K562 (cell line): ENCODE results near the gene CEP41. TPM values are rescaled to one million over a fixed set of nuclear protein-coding genes. Genes with fewer than 3 reads are reported as not detected.
A peak's percentile ranks its signal among the peaks of the same experiment; 100 is the strongest.

Source experiments
- ATAC-seq: fragments of 200-7000 bp; cut with Tn5 transposase; 3 replicates; pipeline ENCODE4 v1.9.1; 2020; ENCODE audit warnings: moderate library complexity
- BruUV-seq: library from RNA; stranded (reverse); fragments of 400-500 nt; replicated peaks from 2 replicates; lab custom pipeline; 2021; lab: Mats Ljungman, UMichigan
- CTCF ChIA-PET: fragments of 300-600 bp; formaldehyde crosslinking; extraction: SDS; loops from one replicate; lab custom pipeline; 2021; ENCODE audit warnings: low intra/inter-chr PET ratio; lab: Yijun Ruan, JAX
- POLR2A ChIA-PET: fragments of 300-600, 350-650 bp; sonication (Branson Sonifier 250); formaldehyde crosslinking; extraction: SDS; loops from one replicate; lab custom pipeline; 2021; ENCODE audit warnings: antibody characterized with exemption, inconsistent platforms; lab: Yijun Ruan, JAX
- DNase-seq, 4 experiments: peaks; one replicate each; pipeline versions ENCODE4 v3.0.0 to v3.0.0-alpha.2; 2011 to 2018; ENCODE audit warnings: low spot score in 3 of 4, mixed read lengths in 3 of 4; ENCODE audit errors: extremely low read depth in 1 of 4
- FAIRE-seq: peaks from 2 replicates; lab custom pipeline; 2011; peaks lifted over from hg19 to GRCh38; lab: Jason Lieb, UNC
- H2AFZ ChIP-seq: 2 replicates; pipeline ENCODE4 v1.6.0; 2011; ENCODE audit warnings: low read depth, low read length, control low read depth, inconsistent platforms
- H3K27ac ChIP-seq: fragments of 200-600 bp; 3 replicates; pipeline ENCODE4 v1.8.0; 2011; ENCODE audit warnings: low read depth, mild to moderate bottlenecking, control low read depth, inconsistent platforms, low read length, moderate library complexity, mixed read lengths; ENCODE audit errors: extremely low read depth
- H3K27me3 ChIP-seq, 2 experiments: fragments of 300-600 bp in 1 of 2; 2 replicates in 1 of 2; 3 replicates in 1 of 2; pipeline versions ENCODE4 v1.6.0 to v1.8.0; 2011; ENCODE audit warnings: inconsistent platforms in 2 of 2, low read length in 2 of 2, mild to moderate bottlenecking in 1 of 2, mixed read lengths in 1 of 2, moderate library complexity in 1 of 2; ENCODE audit not compliant: control insufficient read depth in 2 of 2, insufficient read depth in 2 of 2
- H3K36me3 ChIP-seq: fragments of 300-600 bp; 3 replicates; pipeline ENCODE4 v1.8.0; 2011; ENCODE audit warnings: mild to moderate bottlenecking, low read length, inconsistent platforms; ENCODE audit not compliant: control insufficient read depth, insufficient read depth
- H3K4me1 ChIP-seq, 2 experiments: fragments of 200-600 bp in 1 of 2; replicated peaks in 1 of 2; 2 replicates in 1 of 2; 3 replicates in 1 of 2; pipeline versions ENCODE4 v1.5.1 to v1.8.0; 2011; ENCODE audit warnings: inconsistent platforms in 2 of 2, low read length in 2 of 2, mild to moderate bottlenecking in 1 of 2, mixed read lengths in 1 of 2, moderate library complexity in 1 of 2; ENCODE audit not compliant: control insufficient read depth in 2 of 2, insufficient read depth in 2 of 2
- H3K4me2 ChIP-seq: 2 replicates; pipeline ENCODE4 v1.6.1; 2011; ENCODE audit warnings: low read length, control low read depth, inconsistent platforms, mixed read lengths; ENCODE audit not compliant: insufficient read depth
- H3K4me3 ChIP-seq: fragments of 200-600 bp; sonication (generic), shearing (Covaris generic); 2 replicates; pipeline ENCODE4 v1.5.1; 2016; ENCODE audit warnings: control low read depth, inconsistent platforms
- H3K79me2 ChIP-seq: fragments of 200-600 bp; 3 replicates; pipeline ENCODE4 v1.8.0; 2011; ENCODE audit warnings: low read length, inconsistent platforms; ENCODE audit not compliant: control insufficient read depth, insufficient read depth
- H3K9ac ChIP-seq, 2 experiments: 2 replicates each; pipeline versions ENCODE4 v1.6.0 to v1.6.1; 2011; ENCODE audit warnings: low read depth in 2 of 2, low read length in 2 of 2, control low read depth in 1 of 2, inconsistent platforms in 1 of 2, mild to moderate bottlenecking in 1 of 2, mixed read lengths in 1 of 2; ENCODE audit not compliant: insufficient read depth in 1 of 2
- H3K9me1 ChIP-seq: one replicate; pipeline ENCODE4 v1.6.0; 2011; ENCODE audit warnings: inconsistent platforms, mild to moderate bottlenecking, low read length, moderate library complexity; ENCODE audit not compliant: control insufficient read depth, insufficient read depth
- H3K9me3 ChIP-seq: replicated peaks from 2 replicates; pipeline ENCODE4 v1.5.1; 2011; ENCODE audit warnings: low read depth, low read length, inconsistent platforms; ENCODE audit not compliant: control insufficient read depth, insufficient read depth
- H4K20me1 ChIP-seq: replicated peaks from 2 replicates; pipeline ENCODE4 v1.6.1; 2011; ENCODE audit warnings: low read length, inconsistent platforms, mixed read lengths; ENCODE audit not compliant: control insufficient read depth, insufficient read depth
- COPS2 ChIP-seq: fragments of 450-650 bp; conservative IDR thresholded peaks from 2 replicates; pipeline ENCODE4 v1.6.1; 2016; ENCODE audit warnings: mild to moderate bottlenecking, moderate library complexity
- HNRNPL ChIP-seq: fragments of 200-400 bp; formaldehyde crosslinking; IDR thresholded peaks from 2 replicates; pipeline ENCODE4 v1.6.1; 2017; ENCODE audit warnings: low read depth, mild to moderate bottlenecking, low read length
- MYNN ChIP-seq, 2 experiments: sonication (generic); formaldehyde crosslinking in 1 of 2; IDR thresholded peaks; 2 replicates each; pipeline versions ENCODE4 v1.5.0 to v1.6.1; 2016 to 2020; ENCODE audit warnings: antibody characterized with exemption in 1 of 2, missing genetic modification reagents in 1 of 2
- NFE2 ChIP-seq: IDR thresholded peaks from 2 replicates; pipeline ENCODE4 v1.6.1; 2014; ENCODE audit warnings: antibody characterized with exemption, low read depth
- SIN3B ChIP-seq: fragments of 450-650 bp; IDR thresholded peaks from 2 replicates; pipeline ENCODE4 v1.6.1; 2017; ENCODE audit warnings: low read depth, mild to moderate bottlenecking, moderate library complexity
- SMAD4 ChIP-seq: fragments of 250-450 bp; sonication (Bioruptor Pico); conservative IDR thresholded peaks from 2 replicates; pipeline ENCODE4 v1.8.0; 2021; ENCODE audit warnings: inconsistent platforms, mild to moderate bottlenecking, moderate library complexity
- SMARCA4 ChIP-seq: fragments of 450-650 bp; IDR thresholded peaks from 2 replicates; pipeline ENCODE4 v1.6.1; 2016
- TFAP4 ChIP-seq: sonication (generic); formaldehyde crosslinking; IDR thresholded peaks from 2 replicates; pipeline ENCODE4 v1.8.0; 2022; ENCODE audit warnings: missing genetic modification reagents, mild to moderate bottlenecking, moderate library complexity, borderline replicate concordance
- TOE1 ChIP-seq, 2 experiments: fragments of 450-650 bp in 1 of 2; sonication (generic) in 1 of 2; formaldehyde crosslinking in 1 of 2; IDR thresholded peaks; 2 replicates each; pipeline versions ENCODE4 v1.7.1 to v1.8.0; 2016 to 2022; ENCODE audit warnings: borderline replicate concordance in 2 of 2, mild to moderate bottlenecking in 2 of 2, antibody characterized with exemption in 1 of 2, inconsistent platforms in 1 of 2, low read depth in 1 of 2, missing genetic modification reagents in 1 of 2, moderate library complexity in 1 of 2
- TRIM28 ChIP-seq: fragments of 450-650 bp; IDR thresholded peaks from 2 replicates; pipeline ENCODE4 v1.6.1; 2017
- ZNF232 ChIP-seq: sonication (generic); formaldehyde crosslinking; IDR thresholded peaks from 2 replicates; pipeline ENCODE4 v1.8.0; 2022; ENCODE audit warnings: mild to moderate bottlenecking, missing genetic modification reagents
- ZNF274 ChIP-seq: IDR thresholded peaks from 2 replicates; pipeline ENCODE4 v1.6.1; 2011; ENCODE audit warnings: low read depth, mild to moderate bottlenecking, low read length, moderate library complexity, borderline replicate concordance
- WGBS: fragments of 100-300 bp; shearing (Covaris generic); methylation state at CpG from one replicate; pipeline ENCODE4 v1.1.6; 2016; ENCODE audit warnings: low coverage, mixed read lengths; ENCODE audit not compliant: insufficient coverage; ENCODE audit errors: missing lambda C conversion rate; 5-methylcytosine and 5-hydroxymethylcytosine counted together
- in situ Hi-C: fragments of 300-500 bp; cut with MboI; formaldehyde crosslinking; loops from 4 replicates; pipeline ENCODE4 v1.15.0; 2018; ENCODE audit warnings: inconsistent platforms, mixed read lengths
- intact Hi-C: fragments of 100-400 bp; cut with micrococcal nuclease; formaldehyde crosslinking; loops from 2 replicates; pipeline ENCODE4 v1.14.2; 2022
- polyA plus RNA-seq, 8 experiments: library from polyadenylated mRNA; depleted of rRNA in 4 of 8; stranded (reverse) in 5 of 8; unstranded in 3 of 8; fragments of >200 nt; fragmentation: Nextera tagmentation in 2 of 8; fragmentation: Illumina TruSeq in 1 of 8; extraction: Ambion mirVana in 2 of 8; extraction: Trizol in 1 of 8; gene quantifications; 2 replicates each; pipeline versions ENCODE4 v1.2.1 to v1.2.3, GENCODE V29; 2011 to 2014; ENCODE audit warnings: inconsistent platforms in 1 of 8, missing spikeins in 1 of 8
- total RNA-seq, 7 experiments: library from RNA; depleted of rRNA in 6 of 7; stranded (reverse); fragments of >200 nt in 6 of 7; fragmentation: Illumina TruSeq in 2 of 7; extraction: Trizol in 2 of 7; gene quantifications; 2 replicates each; pipeline versions ENCODE4 v1.2.1 to v1.2.3, GENCODE V29; 2011 to 2021; ENCODE audit warnings: low replicate concordance in 1 of 7
- TF ChIP-seq, protein P1 (sequence below): fragments of 250-450 bp; sonication (Bioruptor Pico); IDR thresholded peaks from 2 replicates; pipeline ENCODE4 v1.8.0; 2022; ENCODE audit warnings: inconsistent platforms
- TF ChIP-seq, protein P2 (sequence below): fragments of 450-650 bp; IDR thresholded peaks from one replicate; pipeline ENCODE4 v1.6.1; 2018; ENCODE audit warnings: mild to moderate bottlenecking, moderate library complexity; ENCODE audit not compliant: partially characterized antibody

Gene CEP41
- total and polyA plus RNA-seq, 9 of the 15 experiments (the other 6 are each of a cell fraction or from before 2014, with no cell fraction given) = 1.5 to 15.5 (median 6.4) TPM

DNA sequence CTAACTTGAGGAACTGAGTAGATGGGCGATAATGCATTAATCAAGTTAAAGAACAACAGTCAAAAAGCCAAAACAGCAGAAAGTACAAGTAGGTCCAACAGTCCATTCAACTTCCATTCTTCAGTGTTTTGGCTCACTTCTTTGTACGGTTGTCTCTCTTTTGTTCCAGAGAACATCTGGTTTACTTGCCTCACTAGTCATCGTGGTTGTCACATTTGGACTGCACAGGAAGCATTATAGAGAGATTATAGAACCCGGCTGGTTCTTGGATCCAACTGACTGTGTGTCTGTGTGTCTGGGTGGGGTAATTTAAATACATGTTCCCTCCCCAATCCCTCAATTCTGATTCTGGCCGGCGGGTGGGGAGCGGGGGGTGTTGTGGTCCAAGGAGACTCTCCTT is 1.8 kb upstream of the CEP41 start:
- Histone ChIP-seq H3K9me3 (peaks cover 7% of the 10 kb centered on the region), H3K27me3 (peaks cover 0 to 11% of the 10 kb centered on the region in 2 experiments; a peak in 1 of 5 replicates), H2AFZ (peak overlapping the region; percentile 21; the same call in 1 of the 2 replicates), H3K79me2 (no peaks in the 10 kb centered on the region), H3K4me2 (no peak overlapping the region), H3K27ac (no peak overlapping the region), H3K36me3 (no peaks in the 10 kb centered on the region), H3K4me1 (peaks cover 4 to 7% of the 10 kb centered on the region in 2 experiments; a peak in 4 of 5 replicates), H3K4me3 (no peak overlapping the region), H3K9ac (no peak overlapping the region), H4K20me1 (no peaks in the 10 kb centered on the region), H3K9me1 (no peaks in the 10 kb centered on the region)
- no peak for TF ChIP-seq HNRNPL
- TF ChIP-seq TOE1 (IDR thresholded peaks at IDR 0.05; ENCODE audit: borderline replicate concordance) = no peak
- TF ChIP-seq TOE1 (CRISPR knock-in tag; IDR thresholded peaks at IDR 0.05; ENCODE audit: borderline replicate concordance, low read depth) = no peak
- TF ChIP-seq SIN3B = no peak
- TF ChIP-seq, protein P1, sequence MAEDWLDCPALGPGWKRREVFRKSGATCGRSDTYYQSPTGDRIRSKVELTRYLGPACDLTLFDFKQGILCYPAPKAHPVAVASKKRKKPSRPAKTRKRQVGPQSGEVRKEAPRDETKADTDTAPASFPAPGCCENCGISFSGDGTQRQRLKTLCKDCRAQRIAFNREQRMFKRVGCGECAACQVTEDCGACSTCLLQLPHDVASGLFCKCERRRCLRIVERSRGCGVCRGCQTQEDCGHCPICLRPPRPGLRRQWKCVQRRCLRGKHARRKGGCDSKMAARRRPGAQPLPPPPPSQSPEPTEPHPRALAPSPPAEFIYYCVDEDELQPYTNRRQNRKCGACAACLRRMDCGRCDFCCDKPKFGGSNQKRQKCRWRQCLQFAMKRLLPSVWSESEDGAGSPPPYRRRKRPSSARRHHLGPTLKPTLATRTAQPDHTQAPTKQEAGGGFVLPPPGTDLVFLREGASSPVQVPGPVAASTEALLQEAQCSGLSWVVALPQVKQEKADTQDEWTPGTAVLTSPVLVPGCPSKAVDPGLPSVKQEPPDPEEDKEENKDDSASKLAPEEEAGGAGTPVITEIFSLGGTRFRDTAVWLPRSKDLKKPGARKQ = no peak
- TF ChIP-seq COPS2 = no peak
- TF ChIP-seq TRIM28 = no peak
- TF ChIP-seq SMARCA4 = no peak
- TF ChIP-seq SMAD4 (CRISPR knock-in tag) = no peak
- TF ChIP-seq NFE2 = no peak
- TF ChIP-seq ZNF232 (CRISPR knock-in tag) = no peak
- TF ChIP-seq MYNN (IDR thresholded peaks at IDR 0.05) = no peak
- no peak for TF ChIP-seq MYNN (CRISPR knock-in tag; IDR thresholded peaks at IDR 0.05)
- TF ChIP-seq, protein P2, sequence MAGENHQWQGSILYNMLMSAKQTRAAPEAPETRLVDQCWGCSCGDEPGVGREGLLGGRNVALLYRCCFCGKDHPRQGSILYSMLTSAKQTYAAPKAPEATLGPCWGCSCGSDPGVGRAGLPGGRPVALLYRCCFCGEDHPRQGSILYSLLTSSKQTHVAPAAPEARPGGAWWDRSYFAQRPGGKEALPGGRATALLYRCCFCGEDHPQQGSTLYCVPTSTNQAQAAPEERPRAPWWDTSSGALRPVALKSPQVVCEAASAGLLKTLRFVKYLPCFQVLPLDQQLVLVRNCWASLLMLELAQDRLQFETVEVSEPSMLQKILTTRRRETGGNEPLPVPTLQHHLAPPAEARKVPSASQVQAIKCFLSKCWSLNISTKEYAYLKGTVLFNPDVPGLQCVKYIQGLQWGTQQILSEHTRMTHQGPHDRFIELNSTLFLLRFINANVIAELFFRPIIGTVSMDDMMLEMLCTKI = no peak
- TF ChIP-seq ZNF274 = no peak
- TF ChIP-seq TFAP4 (CRISPR knock-in tag) = no peak
- WGBS = 34% methylated on average over 7 of the region's 7 CpGs
- POLR2A ChIA-PET = no interaction called here
- ATAC-seq (no peak), FAIRE-seq (no peak), DNase-seq (no peak)
- CTCF ChIA-PET = no interaction called here
- in situ Hi-C loops = no loop called here
- intact Hi-C loops = no loop called here
- no TSS peak for BruUV-seq
